NT2/D1 (cell line): ENCODE data around the gene ANKLE2.
"Not testable (repeated sequence)": the region's sequence is repeated elsewhere in the genome, so short reads cannot be mapped to it uniquely, and the experiment has no call there.

Experiments used
- DNase-seq: peaks from one replicate; pipeline ENCODE4 v3.0.0-alpha.2; 2011; ENCODE audit warnings: low read depth, low spot score
- H3K27me3 ChIP-seq: 2 replicates; pipeline ENCODE4 v1.6.0; 2011; ENCODE audit warnings: mild to moderate bottlenecking; ENCODE audit not compliant: insufficient read length, insufficient read depth
- H3K36me3 ChIP-seq: 2 replicates; pipeline ENCODE4 v1.6.1; 2011; ENCODE audit warnings: mild to moderate bottlenecking, low read length, mixed read lengths; ENCODE audit not compliant: insufficient read depth, insufficient read length
- H3K4me1 ChIP-seq: 2 replicates; pipeline ENCODE4 v1.5.1; 2011; ENCODE audit not compliant: insufficient read depth, insufficient read length
- H3K4me3 ChIP-seq: 2 replicates; pipeline ENCODE4 v1.5.1; 2011; ENCODE audit warnings: low read depth; ENCODE audit not compliant: insufficient read length
- H3K9ac ChIP-seq: 2 replicates; pipeline ENCODE4 v1.6.0; 2011; ENCODE audit warnings: low read depth; ENCODE audit not compliant: insufficient read length
- H3K9me3 ChIP-seq: 2 replicates; pipeline ENCODE4 v1.5.1; 2011; ENCODE audit warnings: mild to moderate bottlenecking, low read length; ENCODE audit not compliant: insufficient read depth
- SUZ12 ChIP-seq: IDR thresholded peaks from 2 replicates; pipeline ENCODE4 v1.6.1; 2011; ENCODE audit not compliant: insufficient read length, insufficient read depth; ENCODE audit errors: extremely low read depth
- YY1 ChIP-seq: IDR thresholded peaks from 2 replicates; pipeline ENCODE4 v1.6.1; 2011; ENCODE audit not compliant: insufficient read length, insufficient read depth
- ZNF274 ChIP-seq: IDR thresholded peaks from 2 replicates; pipeline ENCODE4 v1.6.1; 2011; ENCODE audit warnings: mild to moderate bottlenecking, low read depth, low read length

The ANKLE2 gene

GRCh38 chr12:132761032-132761920, at the start of gene ANKLE2:
TSS of gene ANKLE2 (minus strand) at chr12:132761832. CDS start at chr12:132761798, 34 bp downstream.
- Histone ChIP-seq H3K4me3 (peak within 1 kb of the TSS; percentile 83), H3K36me3 (peaks cover 44% of the 10 kb centered on the region), H3K9me3 (no peaks in the 10 kb centered on the region), H3K9ac (peak within 1 kb of the TSS; percentile 96), H3K4me1 (peaks cover 8% of the 10 kb centered on the region), H3K27me3 (no peaks in the 10 kb centered on the region)
- TF ChIP-seq YY1 (no peak), SUZ12 (no peak), ZNF274 (no peak)
- DNase-seq = no peak

- not testable (repeated sequence) for H3K4me1 ChIP-seq, DNase-seq, H3K4me3 ChIP-seq, H3K27me3 ChIP-seq, H3K9ac ChIP-seq
- Histone ChIP-seq H3K9me3 (peaks cover 12% of the 10 kb centered on the region; the same call in 1 of the 2 replicates), H3K36me3 (peaks cover 81% of the 10 kb centered on the region)
These were observed 47.8 kb upstream of the ANKLE2 start for GRCh38 chr12:132809391-132809790.

- Histone ChIP-seq H3K27me3 (no peaks in the 10 kb centered on the region), H3K4me1 (peaks cover 3% of the 10 kb centered on the region), H3K4me3 (no peak overlapping the region), H3K9me3 (peaks cover 12% of the 10 kb centered on the region; the same call in 1 of the 2 replicates), H3K36me3 (peaks cover 80% of the 10 kb centered on the region), H3K9ac (no peak overlapping the region)
- no peak for DNase-seq
- TF ChIP-seq SUZ12 = no peak
- TF ChIP-seq ZNF274 = no peak
- no peak for TF ChIP-seq YY1
These were observed 45.9 kb upstream of the ANKLE2 start for GRCh38 chr12:132807295-132808092.

- H3K27me3 ChIP-seq = no peaks in the 10 kb centered on the region
- H3K36me3 ChIP-seq = peaks cover 77% of the 10 kb centered on the region
- peaks cover 3% of the 10 kb centered on the region for H3K4me1 ChIP-seq
- no peak overlapping the region for H3K9ac ChIP-seq
- DNase-seq = no peak
- H3K4me3 ChIP-seq = no peak overlapping the region
- peaks cover 8% of the 10 kb centered on the region; the same call in 1 of the 2 replicates for H3K9me3 ChIP-seq
- TF ChIP-seq YY1 = no peak
- TF ChIP-seq SUZ12 = no peak
- no peak for TF ChIP-seq ZNF274
These were observed 45.2 kb upstream of the ANKLE2 start for GRCh38 chr12:132806857-132807256.

GRCh38 chr12:132804426-132804861, 42.8 kb upstream of the ANKLE2 start:
- TF ChIP-seq SUZ12 (no peak), YY1 (no peak), ZNF274 (no peak)
- Histone ChIP-seq H3K36me3 (peaks cover 85% of the 10 kb centered on the region), H3K27me3 (no peaks in the 10 kb centered on the region), H3K4me1 (peaks cover 3% of the 10 kb centered on the region), H3K9me3 (no peaks in the 10 kb centered on the region), H3K4me3 (no peak overlapping the region), H3K9ac (no peak overlapping the region)
- no peak for DNase-seq

GRCh38 chr12:132803888-132804287, 42.3 kb upstream of the ANKLE2 start:
- H3K4me1 ChIP-seq = peaks cover 3% of the 10 kb centered on the region
- TF ChIP-seq SUZ12 (no peak), ZNF274 (no peak), YY1 (no peak)
- DNase-seq = no peak
- H3K36me3 ChIP-seq = peaks cover 87% of the 10 kb centered on the region
- H3K4me3 ChIP-seq = no peak overlapping the region
- no peaks in the 10 kb centered on the region for H3K27me3 ChIP-seq
- no peak overlapping the region for H3K9ac ChIP-seq
- no peaks in the 10 kb centered on the region for H3K9me3 ChIP-seq

- H3K36me3 ChIP-seq = peaks cover 87% of the 10 kb centered on the region
- H3K4me3 ChIP-seq = no peak overlapping the region
- peaks cover 3% of the 10 kb centered on the region for H3K4me1 ChIP-seq
- H3K9me3 ChIP-seq = no peaks in the 10 kb centered on the region
- DNase-seq = no peak
- H3K9ac ChIP-seq = no peak overlapping the region
- H3K27me3 ChIP-seq = no peaks in the 10 kb centered on the region
- TF ChIP-seq SUZ12 = no peak
- TF ChIP-seq YY1 = no peak
- TF ChIP-seq ZNF274 = no peak
These were observed 41.5 kb upstream of the ANKLE2 start for GRCh38 chr12:132803125-132803524.
